A549 (cell line): ENCODE results near the gene MAPK4. TPM values are rescaled to one million over a fixed set of nuclear protein-coding genes. Genes with fewer than 3 reads are reported as not detected.

Experiments used
- ATAC-seq, 2 experiments: fragments of 200-7000 bp in 1 of 2; fragments of >200 bp in 1 of 2; cut with Nextera tagmentation in 1 of 2; cut with Tn5 transposase in 1 of 2; 3 replicates each; pipeline versions ENCODE4 v1.8.0 to v1.9.1; 2018 to 2020; ENCODE audit warnings: mild to moderate bottlenecking in 1 of 2, moderate library complexity in 1 of 2
- CTCF ChIA-PET: fragments of 300-600 bp; sonication (Branson Sonifier 250); formaldehyde crosslinking; extraction: SDS; loops from one replicate; lab custom pipeline; 2021; ENCODE audit warnings: antibody characterized with exemption, inconsistent platforms; lab: Yijun Ruan, JAX
- POLR2A ChIA-PET: fragments of 350-600 bp; formaldehyde crosslinking; extraction: SDS; loops from one replicate; lab custom pipeline; 2021; ENCODE audit warnings: antibody characterized with exemption, inconsistent platforms; lab: Yijun Ruan, JAX
- DNase-seq, 2 experiments: peaks; one replicate each; pipeline versions ENCODE4 v3.0.0 to v3.0.0-alpha.2; 2011 to 2016; ENCODE audit warnings: low read depth in 1 of 2, low spot score in 1 of 2
- FAIRE-seq: peaks from 2 replicates; lab custom pipeline; 2011; peaks lifted over from hg19 to GRCh38; lab: Jason Lieb, UNC
- H3K27ac ChIP-seq, 2 experiments: fragments of >200 bp; sonication (Bioruptor Twin); formaldehyde crosslinking; 3 replicates each; pipeline ENCODE4 v1.5.1; 2016 to 2017
- H3K4me1 ChIP-seq: fragments of >200 bp; sonication (Bioruptor Twin); formaldehyde crosslinking; 3 replicates; pipeline ENCODE4 v1.6.1; 2016
- H3K4me2 ChIP-seq: fragments of >200 bp; sonication (Bioruptor Twin); formaldehyde crosslinking; 3 replicates; pipeline ENCODE4 v1.6.1; 2016
- H3K4me3 ChIP-seq: fragments of >200 bp; sonication (Bioruptor Twin); formaldehyde crosslinking; 3 replicates; pipeline ENCODE4 v1.5.1; 2016
- H3K9me3 ChIP-seq: fragments of >200 bp; sonication (Bioruptor Twin); formaldehyde crosslinking; 3 replicates; pipeline ENCODE4 v1.6.1; 2016
- BHLHE40 ChIP-seq: IDR thresholded peaks from 2 replicates; pipeline ENCODE4 v1.6.1; 2012; ENCODE audit warnings: low read depth, low read length, inconsistent platforms
- CBX8 ChIP-seq: fragments of 200-600 bp; sonication (generic); IDR thresholded peaks from 2 replicates; pipeline ENCODE4 v1.6.1; 2016
- CEBPB ChIP-seq, 2 experiments: fragments of >200 bp in 1 of 2; sonication (Bioruptor Twin) in 1 of 2; formaldehyde crosslinking in 1 of 2; IDR thresholded peaks; 2 replicates each; pipeline ENCODE4 v1.6.1; 2012 to 2016
- E2F6 ChIP-seq: IDR thresholded peaks from 2 replicates; pipeline ENCODE4 v1.6.1; 2012; ENCODE audit warnings: low read depth, borderline replicate concordance
- EHF ChIP-seq: fragments of 250-450 bp; sonication (Bioruptor Pico); IDR thresholded peaks from 2 replicates; pipeline ENCODE4 v1.5.0; 2020; ENCODE audit warnings: mild to moderate bottlenecking
- FOXS1 ChIP-seq: fragments of 250-450 bp; sonication (Bioruptor Pico); IDR thresholded peaks from 2 replicates; pipeline ENCODE4 v1.5.0; 2020; ENCODE audit warnings: mild to moderate bottlenecking, moderate library complexity
- GATA3 ChIP-seq: IDR thresholded peaks from 2 replicates; pipeline ENCODE4 v1.6.1; 2012; ENCODE audit warnings: borderline replicate concordance
- HDAC2 ChIP-seq: fragments of 200-600 bp; sonication (generic); IDR thresholded peaks from 2 replicates; pipeline ENCODE4 v1.6.1; 2016
- HEYL ChIP-seq: fragments of 250-450 bp; sonication (Bioruptor Pico); IDR thresholded peaks from 2 replicates; pipeline ENCODE4 v1.8.0; 2021; ENCODE audit warnings: mild to moderate bottlenecking, moderate library complexity
- JUN ChIP-seq, 2 experiments: fragments of >200 bp; sonication (Bioruptor Twin); formaldehyde crosslinking; IDR thresholded peaks; 2 replicates in 1 of 2; 3 replicates in 1 of 2; pipeline ENCODE4 v1.6.1; 2016 to 2017
- KDM1A ChIP-seq: fragments of 200-600 bp; sonication (generic); IDR thresholded peaks from 2 replicates; pipeline ENCODE4 v1.6.1; 2016; ENCODE audit warnings: low read depth, mild to moderate bottlenecking
- NR3C1 ChIP-seq: fragments of >200 bp; sonication (Bioruptor Twin); formaldehyde crosslinking; IDR thresholded peaks from 3 replicates; pipeline ENCODE4 v1.6.1; 2017
- POLR2AphosphoS2 ChIP-seq: conservative IDR thresholded peaks from 2 replicates; pipeline ENCODE4 v1.6.1; 2012; ENCODE audit warnings: low read length, improper control_type of control experiment, inconsistent platforms
- RAD21 ChIP-seq, 2 experiments: fragments of >200 bp in 1 of 2; sonication (Bioruptor Twin) in 1 of 2; formaldehyde crosslinking in 1 of 2; IDR thresholded peaks in 1 of 2; conservative IDR thresholded peaks in 1 of 2; 2 replicates in 1 of 2; 3 replicates in 1 of 2; pipeline ENCODE4 v1.6.1; 2012 to 2018; ENCODE audit warnings: inconsistent platforms in 1 of 2
- RARB ChIP-seq: fragments of 250-450 bp; sonication (Bioruptor Pico); IDR thresholded peaks from 2 replicates; pipeline ENCODE4 v1.8.0; 2021; ENCODE audit warnings: mild to moderate bottlenecking, moderate library complexity
- REST ChIP-seq: fragments of 200-600 bp; sonication (generic); IDR thresholded peaks from 2 replicates; pipeline ENCODE4 v1.6.1; 2016; ENCODE audit warnings: antibody characterized with exemption, mild to moderate bottlenecking, moderate library complexity
- SMC3 ChIP-seq: fragments of >200 bp; sonication (Bioruptor Twin); formaldehyde crosslinking; IDR thresholded peaks from 3 replicates; pipeline ENCODE4 v1.6.1; 2018; ENCODE audit warnings: inconsistent platforms
- TFCP2L1 ChIP-seq: fragments of 250-450 bp; sonication (Bioruptor Pico); IDR thresholded peaks from 2 replicates; pipeline ENCODE4 v1.5.0; 2021; ENCODE audit warnings: mild to moderate bottlenecking
- ZFP36 ChIP-seq: fragments of 450-650 bp; IDR thresholded peaks from 2 replicates; pipeline ENCODE4 v1.6.1; 2014; ENCODE audit warnings: borderline replicate concordance; ENCODE audit not compliant: partially characterized antibody
- ZSCAN20 ChIP-seq: fragments of 250-450 bp; sonication (Bioruptor Pico); IDR thresholded peaks from 2 replicates; pipeline ENCODE4 v1.8.0; 2022; ENCODE audit warnings: mild to moderate bottlenecking, moderate library complexity
- WGBS: methylation state at CpG from one replicate; pipeline ENCODE4 v1.1.6; 2017; ENCODE audit errors: missing lambda C conversion rate; 5-methylcytosine and 5-hydroxymethylcytosine counted together
- polyA plus RNA-seq, 4 experiments: library from polyadenylated mRNA; depleted of rRNA in 3 of 4; stranded (reverse); fragments of >200 nt; fragmentation: RNase III in 1 of 4; extraction: RNeasy Plus Mini Kit Qiagen cat#74134 plus additional on column Dnase treatment in 1 of 4; gene quantifications; 2 replicates in 3 of 4; 3 replicates in 1 of 4; pipeline ENCODE4 v1.2.3, GENCODE V29; 2011 to 2017
- TF ChIP-seq, protein P1 (sequence below): fragments of 250-450 bp; sonication (Bioruptor Pico); IDR thresholded peaks from 2 replicates; pipeline ENCODE4 v1.5.0; 2020; ENCODE audit warnings: low read depth, mild to moderate bottlenecking, moderate library complexity

MAPK4 gene
- polyA plus RNA-seq, 2 of the 4 experiments (the other 2 are of a cell fraction), result 0.01 TPM; not detected in 1

DNA sequence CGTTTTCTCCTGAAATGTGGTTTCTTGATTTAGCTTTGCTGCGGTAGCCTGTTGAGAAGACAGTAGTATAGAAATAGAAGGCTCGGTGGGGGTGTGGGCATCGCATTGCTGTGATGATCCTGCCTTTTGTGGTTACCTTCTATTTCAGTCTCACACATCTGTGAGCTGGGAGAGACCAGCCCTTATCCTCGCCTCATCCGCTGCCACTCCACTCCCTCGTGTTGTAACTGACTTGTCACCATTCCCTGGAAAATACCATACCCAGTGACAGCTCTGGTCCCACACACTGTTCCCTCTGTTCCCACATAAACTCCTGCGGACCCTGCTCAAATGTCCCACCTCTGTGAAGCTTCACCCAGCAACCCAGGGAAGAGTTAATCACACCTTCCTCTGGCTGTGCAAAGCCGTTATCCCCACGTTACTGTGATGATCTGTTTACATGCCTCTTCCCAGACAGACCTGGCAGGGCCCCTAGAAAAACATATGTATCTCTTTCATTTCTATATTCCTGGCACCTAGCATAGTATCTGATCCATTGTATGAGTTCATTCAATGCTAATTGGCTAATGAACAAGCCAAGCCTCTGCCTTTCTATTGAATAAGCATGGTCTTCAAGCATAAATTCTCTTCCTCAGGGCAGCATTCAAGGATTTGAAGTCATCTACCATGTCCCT, 114.6 kb downstream of the MAPK4 start:
- DNase-seq (no peak), ATAC-seq (no peak)
- Histone ChIP-seq H3K4me2 (no peak overlapping the region), H3K9me3 (no peaks in the 10 kb centered on the region), H3K27ac (no peak overlapping the region), H3K4me1 (no peaks in the 10 kb centered on the region), H3K4me3 (no peak overlapping the region)
- POLR2A ChIA-PET, result no interaction called here
- 34% methylated on average over 10 of the region's 10 CpGs for WGBS
- CTCF ChIA-PET, result interaction anchor here (1.0 kb wide), 1 partner anchor 9 kb away, joined by 3 read pairs; no protein-coding TSS in a partner anchor
- no peak for TF ChIP-seq JUN (IDR thresholded peaks at IDR 0.05)
- no peak for TF ChIP-seq POLR2AphosphoS2
- TF ChIP-seq RAD21 (conservative IDR thresholded peaks at IDR 0.05 in 1 of 2, IDR thresholded peaks at IDR 0.05 in 1 of 2), result no peak
- no peak for TF ChIP-seq NR3C1
- TF ChIP-seq EHF (CRISPR knock-in tag), result no peak
- TF ChIP-seq REST, result no peak
- TF ChIP-seq RARB (CRISPR knock-in tag), result no peak
- TF ChIP-seq ZFP36, result no peak
- no peak for TF ChIP-seq HEYL (CRISPR knock-in tag)
- TF ChIP-seq, all 56 proteins: peak for 0
- FAIRE-seq, result no peak

DNA sequence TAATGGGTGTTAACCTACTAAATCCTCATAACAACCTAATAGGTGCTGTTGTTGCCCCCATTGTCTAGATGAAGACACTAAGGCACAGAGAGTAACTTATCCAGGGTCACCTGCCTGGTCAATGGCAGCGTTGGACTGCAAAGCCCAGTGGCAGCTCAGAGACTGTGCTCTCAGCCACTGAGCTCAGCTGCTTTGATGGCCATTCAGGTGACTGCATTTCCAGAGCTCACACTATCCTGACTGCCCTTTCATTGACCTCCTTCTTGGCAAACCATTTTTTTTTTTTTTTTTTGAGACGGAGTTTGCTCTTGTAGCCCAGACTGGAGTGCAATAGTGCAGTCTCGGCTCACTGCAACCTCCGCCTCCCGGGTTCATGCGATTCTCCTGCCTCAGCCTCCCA, 115.2 kb downstream of the MAPK4 start:
- no peak for TF ChIP-seq TFCP2L1 (CRISPR knock-in tag)
- no peak for TF ChIP-seq CBX8
- TF ChIP-seq REST, result no peak
- no peak for TF ChIP-seq GATA3
- TF ChIP-seq JUN (IDR thresholded peaks at IDR 0.05), result no peak
- TF ChIP-seq NR3C1, result no peak
- no peak for TF ChIP-seq RAD21 (conservative IDR thresholded peaks at IDR 0.05 in 1 of 2, IDR thresholded peaks at IDR 0.05 in 1 of 2)
- TF ChIP-seq E2F6, result no peak
- no peak for TF ChIP-seq BHLHE40
- ATAC-seq (no peak), FAIRE-seq (no peak), DNase-seq (no peak)
- no peak overlapping the region for H3K27ac ChIP-seq
- ChIA-PET CTCF (no interaction called here), POLR2A (no interaction called here)
- no peaks in the 10 kb centered on the region for H3K9me3 ChIP-seq
- H3K4me3 ChIP-seq, result no peak overlapping the region
- H3K4me1 ChIP-seq, result no peaks in the 10 kb centered on the region
- H3K4me2 ChIP-seq, result no peak overlapping the region
- 42% methylated on average over 6 of the region's 6 CpGs for WGBS

DNA sequence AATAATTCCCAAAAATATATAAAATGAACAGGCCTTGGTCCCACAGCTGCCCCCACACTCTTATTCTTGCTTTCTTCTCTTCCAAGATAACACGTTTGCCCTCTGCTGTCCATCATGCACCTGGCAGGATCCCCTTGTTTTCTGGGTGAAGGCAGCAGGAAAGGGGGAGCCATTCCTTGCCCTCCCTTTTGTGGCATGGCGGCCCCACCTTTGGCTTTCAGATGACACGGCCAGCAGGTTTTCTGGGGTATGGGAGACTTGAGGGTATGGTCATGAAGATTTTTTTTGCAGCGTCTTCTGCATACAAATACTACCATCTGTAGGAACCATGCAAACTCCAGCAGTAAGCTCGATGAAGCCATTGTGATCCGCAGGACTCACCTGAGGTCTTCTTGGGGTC, 118.8 kb downstream of the MAPK4 start:
- Histone ChIP-seq H3K9me3 (no peaks in the 10 kb centered on the region), H3K4me2 (no peak overlapping the region), H3K27ac (no peak overlapping the region), H3K4me1 (no peaks in the 10 kb centered on the region), H3K4me3 (no peak overlapping the region)
- ChIA-PET CTCF (interaction anchor here (0.8 kb wide), 1 partner anchor 14 kb away, joined by 3 read pairs; no protein-coding TSS in a partner anchor), POLR2A (no interaction called here)
- WGBS, result 51% methylated on average over 6 of the region's 6 CpGs
- no peak for TF ChIP-seq HEYL (CRISPR knock-in tag)
- TF ChIP-seq SMC3, result no peak
- no peak for TF ChIP-seq HDAC2
- no peak for TF ChIP-seq CEBPB (IDR thresholded peaks at IDR 0.05)
- no peak for TF ChIP-seq FOXS1
- TF ChIP-seq, protein P1, sequence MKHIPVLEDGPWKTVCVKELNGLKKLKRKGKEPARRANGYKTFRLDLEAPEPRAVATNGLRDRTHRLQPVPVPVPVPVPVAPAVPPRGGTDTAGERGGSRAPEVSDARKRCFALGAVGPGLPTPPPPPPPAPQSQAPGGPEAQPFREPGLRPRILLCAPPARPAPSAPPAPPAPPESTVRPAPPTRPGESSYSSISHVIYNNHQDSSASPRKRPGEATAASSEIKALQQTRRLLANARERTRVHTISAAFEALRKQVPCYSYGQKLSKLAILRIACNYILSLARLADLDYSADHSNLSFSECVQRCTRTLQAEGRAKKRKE (CRISPR knock-in tag), result no peak
- TF ChIP-seq RAD21 (conservative IDR thresholded peaks at IDR 0.05 in 1 of 2, IDR thresholded peaks at IDR 0.05 in 1 of 2), result no peak
- TF ChIP-seq GATA3, result no peak
- TF ChIP-seq ZSCAN20 (CRISPR knock-in tag), result no peak
- TF ChIP-seq KDM1A, result no peak
- ATAC-seq, result no peak
- FAIRE-seq, result no peak
- DNase-seq, result no peak
